ENCODE results near the gene CYFIP2.

Gene CYFIP2

DNA sequence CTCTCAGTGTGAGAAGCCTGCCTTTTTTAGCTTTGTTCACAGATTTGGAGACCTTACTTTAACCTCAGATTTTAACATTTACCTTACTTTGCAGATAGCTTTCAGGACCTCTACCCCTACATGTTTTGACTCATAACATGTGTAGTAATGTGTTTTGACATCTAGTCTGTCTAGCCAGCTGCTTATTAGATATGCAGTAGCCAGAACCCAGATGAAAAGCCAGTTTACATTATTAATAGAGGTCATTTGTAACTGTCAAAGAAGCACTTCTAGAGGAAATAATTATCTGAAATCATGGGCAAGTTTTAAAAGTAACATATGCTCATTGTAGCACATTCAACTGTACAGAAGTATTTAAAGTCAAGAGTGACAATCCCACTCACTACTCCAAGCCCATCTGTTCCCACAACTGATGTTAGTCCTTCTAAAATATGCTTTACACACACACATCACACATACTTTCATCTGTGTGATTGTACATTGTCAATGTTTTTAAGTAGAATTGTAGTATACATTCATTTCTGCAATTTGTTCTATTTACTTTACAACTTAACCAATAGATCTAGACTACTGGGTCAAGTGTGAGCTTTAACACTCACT, 122.3 kb downstream of the CYFIP2 start:
- DNase-seq (ENCODE audit: extremely low read depth, low read depth): no peak
- H3K4me3 ChIP-seq (replicated peaks; ENCODE audit: low read depth, low read length): no peak overlapping the region
- TF ChIP-seq, protein P1, sequence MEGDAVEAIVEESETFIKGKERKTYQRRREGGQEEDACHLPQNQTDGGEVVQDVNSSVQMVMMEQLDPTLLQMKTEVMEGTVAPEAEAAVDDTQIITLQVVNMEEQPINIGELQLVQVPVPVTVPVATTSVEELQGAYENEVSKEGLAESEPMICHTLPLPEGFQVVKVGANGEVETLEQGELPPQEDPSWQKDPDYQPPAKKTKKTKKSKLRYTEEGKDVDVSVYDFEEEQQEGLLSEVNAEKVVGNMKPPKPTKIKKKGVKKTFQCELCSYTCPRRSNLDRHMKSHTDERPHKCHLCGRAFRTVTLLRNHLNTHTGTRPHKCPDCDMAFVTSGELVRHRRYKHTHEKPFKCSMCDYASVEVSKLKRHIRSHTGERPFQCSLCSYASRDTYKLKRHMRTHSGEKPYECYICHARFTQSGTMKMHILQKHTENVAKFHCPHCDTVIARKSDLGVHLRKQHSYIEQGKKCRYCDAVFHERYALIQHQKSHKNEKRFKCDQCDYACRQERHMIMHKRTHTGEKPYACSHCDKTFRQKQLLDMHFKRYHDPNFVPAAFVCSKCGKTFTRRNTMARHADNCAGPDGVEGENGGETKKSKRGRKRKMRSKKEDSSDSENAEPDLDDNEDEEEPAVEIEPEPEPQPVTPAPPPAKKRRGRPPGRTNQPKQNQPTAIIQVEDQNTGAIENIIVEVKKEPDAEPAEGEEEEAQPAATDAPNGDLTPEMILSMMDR (IDR thresholded peaks at IDR 0.05; ENCODE audit: low read depth, low read length, missing control alignments): no peak

DNA sequence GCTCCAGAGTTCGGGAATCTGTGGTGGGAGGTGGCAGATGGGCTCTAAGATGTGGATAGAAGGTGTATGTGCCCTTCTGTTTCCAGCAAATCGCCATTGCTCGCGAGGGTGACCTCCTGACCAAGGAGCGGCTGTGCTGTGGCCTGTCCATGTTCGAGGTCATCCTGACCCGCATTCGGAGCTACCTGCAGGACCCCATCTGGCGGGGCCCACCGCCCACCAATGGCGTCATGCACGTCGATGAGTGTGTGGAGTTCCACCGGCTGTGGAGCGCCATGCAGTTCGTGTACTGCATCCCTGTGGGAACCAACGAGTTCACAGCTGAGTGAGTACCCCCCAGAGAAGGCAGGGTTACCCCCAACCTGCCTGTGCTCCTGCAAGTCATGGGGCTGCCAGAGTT, 123.2 kb downstream of the CYFIP2 start:
- no peak for DNase-seq (ENCODE audit: extremely low read depth, low read depth)
- no peak overlapping the region for H3K4me3 ChIP-seq (replicated peaks; ENCODE audit: low read depth, low read length)
- TF ChIP-seq, protein P1 (IDR thresholded peaks at IDR 0.05; ENCODE audit: low read depth, low read length, missing control alignments): no peak

DNA sequence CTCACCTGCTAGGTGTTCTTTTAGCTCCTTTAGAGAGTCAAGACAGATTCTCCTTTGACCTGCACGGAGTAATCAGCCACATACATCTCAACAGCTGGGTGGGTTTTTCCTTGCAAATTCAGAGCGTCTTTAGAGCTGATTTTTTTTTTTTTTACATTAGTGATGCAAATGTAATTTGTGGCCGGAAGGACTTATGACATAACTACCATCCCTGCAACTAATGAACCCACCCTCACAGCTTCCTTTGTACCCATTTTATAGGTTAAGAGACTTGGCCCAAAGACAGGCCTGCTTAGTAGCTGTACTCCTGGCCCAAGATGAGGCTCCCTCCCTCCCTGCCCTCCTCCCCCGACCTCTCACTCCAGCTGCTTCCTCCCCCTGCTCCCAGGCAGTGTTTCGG, 124.2 kb downstream of the CYFIP2 start:
- no peak for DNase-seq (ENCODE audit: extremely low read depth, low read depth)
- TF ChIP-seq, protein P1 (IDR thresholded peaks at IDR 0.05; ENCODE audit: low read depth, low read length, missing control alignments): no peak
- H3K4me3 ChIP-seq (replicated peaks; ENCODE audit: low read depth, low read length): no peak overlapping the region

DNA sequence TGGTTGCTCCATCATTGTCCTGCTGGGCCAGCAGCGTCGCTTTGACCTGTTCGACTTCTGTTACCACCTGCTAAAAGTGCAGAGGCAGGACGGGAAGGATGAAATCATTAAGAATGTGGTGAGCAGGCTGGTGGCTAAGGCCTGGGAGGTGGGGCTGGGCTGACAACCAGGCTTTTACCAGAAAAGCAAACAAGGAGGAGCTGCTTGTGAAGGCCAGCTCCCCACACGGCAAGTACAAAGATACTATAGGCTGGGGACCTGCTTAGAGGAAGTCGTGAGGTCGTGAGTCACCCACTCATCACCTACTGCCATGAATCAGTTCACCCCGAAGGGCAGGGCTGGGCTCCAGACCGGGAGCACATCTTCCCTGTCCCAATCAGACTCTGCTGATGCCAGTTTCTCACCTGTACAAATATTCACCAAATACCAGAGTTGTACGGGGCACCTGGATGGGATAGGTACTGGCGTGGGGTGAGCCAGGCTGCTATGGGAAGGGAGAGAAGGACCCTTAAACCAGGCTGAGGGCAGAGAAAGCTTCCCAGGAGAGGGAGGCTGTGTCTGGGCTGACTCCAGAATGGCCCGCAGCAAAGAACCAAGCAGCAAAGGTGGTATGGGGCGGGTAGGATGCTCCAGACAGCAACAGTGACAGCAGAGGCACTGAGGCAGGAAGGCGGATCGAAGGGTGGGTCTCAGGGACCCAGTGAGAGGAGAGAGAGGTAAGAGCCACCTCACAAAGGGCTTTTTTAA, 124.8 kb downstream of the CYFIP2 start:
- TF ChIP-seq, protein P1 (IDR thresholded peaks at IDR 0.05; ENCODE audit: low read depth, low read length, missing control alignments): no peak
- peak; percentile 81 for DNase-seq (ENCODE audit: extremely low read depth, low read depth)

DNA sequence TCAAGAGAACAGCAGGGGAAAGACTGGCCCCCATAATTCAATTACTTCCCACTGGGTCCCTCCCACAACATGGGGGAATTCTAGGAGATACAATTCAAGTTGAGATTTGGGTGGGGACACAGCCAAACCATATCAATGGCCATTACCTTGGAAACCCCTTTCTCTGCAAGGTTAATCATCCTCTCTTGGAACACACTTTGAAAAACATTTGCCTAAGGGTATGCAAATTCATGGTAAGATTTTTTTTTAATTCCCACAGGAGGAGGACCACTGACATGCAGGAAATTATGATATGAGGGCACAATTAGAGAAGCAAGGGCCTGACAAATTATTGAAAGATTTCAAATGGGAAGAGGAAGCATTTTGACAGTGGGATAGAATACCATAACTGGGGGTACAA, 132.4 kb downstream of the CYFIP2 start:
- H3K4me3 ChIP-seq (replicated peaks; ENCODE audit: low read depth, low read length): no peak overlapping the region
- DNase-seq (ENCODE audit: extremely low read depth, low read depth): no peak
- TF ChIP-seq, protein P1 (IDR thresholded peaks at IDR 0.05; ENCODE audit: low read depth, low read length, missing control alignments): no peak

More for the DNA sequence above, 124.8 kb downstream of the CYFIP2 start:
- no peak overlapping the region for H3K4me3 ChIP-seq (replicated peaks; ENCODE audit: low read depth, low read length)

DNA sequence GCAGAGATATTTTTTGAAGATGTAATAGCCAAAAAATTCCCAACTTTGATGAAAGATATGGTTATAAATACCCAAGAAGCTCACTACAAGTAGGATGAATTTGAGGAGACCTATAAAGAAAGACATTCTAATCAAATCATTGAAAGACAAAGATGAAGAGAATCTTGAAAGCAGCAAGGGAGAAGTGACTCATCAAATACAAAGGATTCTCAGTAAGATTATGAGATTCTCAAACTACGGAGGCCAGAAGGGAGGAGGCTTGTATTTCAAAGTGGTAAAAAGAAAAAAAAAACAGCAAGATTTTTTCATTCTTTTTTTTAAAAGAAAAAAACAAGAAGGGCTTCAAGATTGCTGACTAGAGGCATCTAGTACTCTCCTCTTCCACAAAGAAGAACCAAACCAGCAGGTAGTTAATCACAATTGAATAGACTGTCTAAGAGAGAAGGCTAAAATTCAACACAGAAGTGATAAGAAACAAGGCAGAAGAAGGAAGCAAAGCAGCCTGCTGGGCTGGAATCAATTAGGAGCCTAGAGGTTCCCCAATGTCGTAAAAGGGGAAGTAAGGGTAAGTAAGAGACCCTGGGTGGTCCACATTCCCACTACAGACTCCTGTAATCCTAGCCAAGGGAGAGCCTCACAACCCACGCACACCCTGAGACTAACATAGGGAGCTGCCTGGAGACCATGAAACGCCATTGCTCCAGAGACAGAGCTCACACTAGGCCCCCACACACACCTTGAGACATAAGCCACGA, 135.0 kb downstream of the CYFIP2 start:
- no peak for DNase-seq (ENCODE audit: extremely low read depth, low read depth)
- TF ChIP-seq, protein P1 (IDR thresholded peaks at IDR 0.05; ENCODE audit: low read depth, low read length, missing control alignments): no peak
- H3K4me3 ChIP-seq (replicated peaks; ENCODE audit: low read depth, low read length): no peak overlapping the region
